BLaER1 treated with 17β-estradiol and CSF1 and Interleukin-3, amounts not matched to agents 10 nM and 100 nM (cell line): ENCODE data around the gene LRRK1.

Source experiments
- H3K27ac ChIP-seq, 11 experiments: shearing (Covaris generic); formaldehyde crosslinking; 2 replicates each; pipeline ENCODE4 v1.8.1; 2022
- H3K27me3 ChIP-seq, 11 experiments: shearing (Covaris generic); formaldehyde crosslinking; 2 replicates each; pipeline ENCODE4 v1.8.1; 2022
- H3K36me3 ChIP-seq, 11 experiments: shearing (Covaris generic); formaldehyde crosslinking; 2 replicates each; pipeline ENCODE4 v1.8.1; 2022
- H3K4me1 ChIP-seq, 10 experiments: shearing (Covaris generic); formaldehyde crosslinking; 2 replicates each; pipeline ENCODE4 v1.8.1; 2022
- H3K4me2 ChIP-seq, 11 experiments: shearing (Covaris generic); formaldehyde crosslinking; 2 replicates each; pipeline ENCODE4 v1.8.1; 2022
- H3K4me3 ChIP-seq, 10 experiments: shearing (Covaris generic); formaldehyde crosslinking; 2 replicates each; pipeline ENCODE4 v1.8.1; 2022
- H3K9ac ChIP-seq, 11 experiments: shearing (Covaris generic); formaldehyde crosslinking; 2 replicates each; pipeline ENCODE4 v1.8.1; 2022
- H3K9me3 ChIP-seq, 11 experiments: shearing (Covaris generic); formaldehyde crosslinking; replicated peaks in 1 of 11; 2 replicates each; pipeline ENCODE4 v1.8.1; 2022
- H4K20me1 ChIP-seq, 11 experiments: shearing (Covaris generic); formaldehyde crosslinking; 2 replicates each; pipeline ENCODE4 v1.8.1; 2022
- Cebpa-rat ChIP-seq, 11 experiments: shearing (Covaris generic); IDR thresholded peaks; 2 replicates each; pipeline ENCODE4 v1.8.1; 2022

The LRRK1 gene

GRCh38 chr15:100958326-100959065 lies 39.3 kb downstream of the LRRK1 start:
- Histone ChIP-seq H3K4me2 (peak overlapping the region in 1 of 11 experiments; percentile 44; a peak in 2 of 22 replicates), H3K36me3 (no peaks in the 10 kb centered on the region), H4K20me1 (no peaks in the 10 kb centered on the region), H3K4me1 (peaks cover 0 to 12% (median 0%) of the 10 kb centered on the region in 10 experiments; a peak in 5 of 20 replicates), H3K9me3 (no peaks in the 10 kb centered on the region), H3K4me3 (no peak overlapping the region), H3K27me3 (no peaks in the 10 kb centered on the region), H3K9ac (no peak overlapping the region), H3K27ac (no peak overlapping the region)
- no peak for TF ChIP-seq Cebpa-rat (IDR thresholded peaks at IDR 0.05)

- peak overlapping the region in 2 of 11 experiments; percentile 24 to 44; a peak in 4 of 22 replicates for H3K4me2 ChIP-seq
- peaks cover 0 to 12% (median 0%) of the 10 kb centered on the region in 10 experiments; a peak in 5 of 20 replicates for H3K4me1 ChIP-seq
- H3K27me3 ChIP-seq = no peaks in the 10 kb centered on the region
- 0 out of 22 replicates have a peak, but pooled peaks of 3 of the 11 experiments have one; percentile 20 to 44 (median 26) for TF ChIP-seq Cebpa-rat (IDR thresholded peaks at IDR 0.05)
- H3K27ac ChIP-seq = no peak overlapping the region
- H3K4me3 ChIP-seq = no peak overlapping the region
- no peaks in the 10 kb centered on the region for H4K20me1 ChIP-seq
- H3K9me3 ChIP-seq = no peaks in the 10 kb centered on the region
- no peak overlapping the region for H3K9ac ChIP-seq
- H3K36me3 ChIP-seq = no peaks in the 10 kb centered on the region
Measured at GRCh38 chr15:100959066-100960050, 40.2 kb downstream of the LRRK1 start.

GRCh38 chr15:100966997-100967396 lies 47.8 kb downstream of the LRRK1 start:
- Histone ChIP-seq H4K20me1 (no peaks in the 10 kb centered on the region), H3K4me2 (no peak overlapping the region), H3K27ac (no peak overlapping the region), H3K27me3 (no peaks in the 10 kb centered on the region), H3K9ac (no peak overlapping the region), H3K4me1 (no peaks in the 10 kb centered on the region), H3K9me3 (peaks cover 7 to 18% (median 11%) of the 10 kb centered on the region in 11 experiments; a peak in 16 of 22 replicates), H3K36me3 (0 out of 22 replicates have a peak, but pooled peaks cover 0 to 5% (median 0%) of the 10 kb centered on the region in 11 experiments), H3K4me3 (no peak overlapping the region)
- TF ChIP-seq Cebpa-rat (IDR thresholded peaks at IDR 0.05) = no peak

GRCh38 chr15:100968050-100968966 lies 49.2 kb downstream of the LRRK1 start:
- H3K4me3 ChIP-seq = no peak overlapping the region
- H3K9me3 ChIP-seq = peaks cover 14 to 23% (median 17%) of the 10 kb centered on the region in 11 experiments
- no peak for TF ChIP-seq Cebpa-rat (IDR thresholded peaks at IDR 0.05)
- no peaks in the 10 kb centered on the region for H3K4me1 ChIP-seq
- H3K4me2 ChIP-seq = no peak overlapping the region
- H3K27ac ChIP-seq = no peak overlapping the region
- no peak overlapping the region for H3K9ac ChIP-seq
- peaks cover 0 to 1% (median 0%) of the 10 kb centered on the region in 11 experiments; a peak in 1 of 22 replicates for H3K27me3 ChIP-seq
- no peaks in the 10 kb centered on the region for H4K20me1 ChIP-seq
- 0 out of 22 replicates have a peak, but pooled peaks cover 0 to 5% (median 0%) of the 10 kb centered on the region in 11 experiments for H3K36me3 ChIP-seq

- Histone ChIP-seq H3K4me2 (no peak overlapping the region), H4K20me1 (no peaks in the 10 kb centered on the region), H3K27ac (no peak overlapping the region), H3K36me3 (peaks cover 0 to 5% (median 0%) of the 10 kb centered on the region in 11 experiments; a peak in 1 of 22 replicates), H3K27me3 (peaks cover 0 to 5% (median 0%) of the 10 kb centered on the region in 11 experiments; a peak in 1 of 22 replicates), H3K9me3 (peaks cover 20 to 33% (median 26%) of the 10 kb centered on the region in 11 experiments), H3K9ac (no peak overlapping the region), H3K4me3 (no peak overlapping the region), H3K4me1 (no peaks in the 10 kb centered on the region)
- TF ChIP-seq Cebpa-rat (IDR thresholded peaks at IDR 0.05) = no peak
Measured at GRCh38 chr15:100972975-100973350, 53.8 kb downstream of the LRRK1 start.

GRCh38 chr15:100973351-100974111 lies 54.4 kb downstream of the LRRK1 start:
- Histone ChIP-seq H3K4me3 (no peak overlapping the region), H3K9ac (no peak overlapping the region), H3K4me2 (no peak overlapping the region), H3K4me1 (no peaks in the 10 kb centered on the region), H3K36me3 (peaks cover 0 to 5% (median 0%) of the 10 kb centered on the region in 11 experiments; a peak in 1 of 22 replicates), H4K20me1 (no peaks in the 10 kb centered on the region), H3K27ac (no peak overlapping the region), H3K9me3 (peaks cover 20 to 33% (median 26%) of the 10 kb centered on the region in 11 experiments), H3K27me3 (peaks cover 0 to 5% (median 0%) of the 10 kb centered on the region in 11 experiments; a peak in 1 of 22 replicates)
- TF ChIP-seq Cebpa-rat (IDR thresholded peaks at IDR 0.05) = no peak

- Histone ChIP-seq H3K9me3 (peaks cover 15 to 29% (median 24%) of the 10 kb centered on the region in 11 experiments), H3K27me3 (peaks cover 0 to 5% (median 0%) of the 10 kb centered on the region in 11 experiments; a peak in 1 of 22 replicates), H4K20me1 (no peaks in the 10 kb centered on the region), H3K9ac (no peak overlapping the region), H3K4me3 (no peak overlapping the region), H3K4me1 (no peaks in the 10 kb centered on the region), H3K36me3 (peaks cover 0 to 3% (median 0%) of the 10 kb centered on the region in 11 experiments; a peak in 1 of 22 replicates), H3K4me2 (no peak overlapping the region), H3K27ac (no peak overlapping the region)
- TF ChIP-seq Cebpa-rat (IDR thresholded peaks at IDR 0.05) = no peak
Measured at GRCh38 chr15:100975043-100975442, 55.9 kb downstream of the LRRK1 start.
